GM23338 (cell line): ENCODE results near the gene PCSK5.

Experiments used
- EZH2 ChIP-seq: fragments of 200-600 bp; sonication (generic); IDR thresholded peaks from one replicate; pipeline ENCODE4 v1.8.0; 2017; ENCODE audit warnings: antibody characterized with exemption, mild to moderate bottlenecking, low read depth; ENCODE audit not compliant: unreplicated experiment
- EZH2phosphoT487 ChIP-seq: fragments of 200-600 bp; sonication (generic); IDR thresholded peaks from one replicate; pipeline ENCODE4 v1.8.1; 2018; ENCODE audit warnings: antibody characterized with exemption; ENCODE audit not compliant: unreplicated experiment
- JUNB ChIP-seq: IDR thresholded peaks from one replicate; pipeline ENCODE4 v1.6.1; 2016; ENCODE audit warnings: antibody characterized with exemption; ENCODE audit not compliant: unreplicated experiment
- POLR2AphosphoS5 ChIP-seq: IDR thresholded peaks from 2 replicates; pipeline ENCODE4 v1.6.1; 2016; ENCODE audit warnings: antibody characterized with exemption, low read depth
- STAT1 ChIP-seq: IDR thresholded peaks from one replicate; pipeline ENCODE4 v1.6.1; 2016; ENCODE audit warnings: antibody characterized with exemption; ENCODE audit not compliant: unreplicated experiment
- ZNF331 ChIP-seq: fragments of 250-450 bp; sonication (Bioruptor Pico); IDR thresholded peaks from 2 replicates; pipeline ENCODE4 v1.5.0; 2020; ENCODE audit warnings: low read depth, mild to moderate bottlenecking, moderate library complexity
- TF ChIP-seq, protein P1 (sequence below), 2 experiments: fragments of 200-600 bp in 1 of 2; sonication (generic) in 1 of 2; conservative IDR thresholded peaks; 2 replicates each; pipeline versions ENCODE4 v1.5.1 to v1.6.1; 2016 to 2017; ENCODE audit warnings: antibody characterized with exemption in 2 of 2, low read depth in 2 of 2, mild to moderate bottlenecking in 2 of 2, moderate library complexity in 1 of 2
- TF ChIP-seq, protein P2 (sequence below): IDR thresholded peaks from 2 replicates; pipeline ENCODE4 v1.6.1; 2016; ENCODE audit warnings: antibody characterized with exemption
- TF ChIP-seq, protein P3 (sequence below): IDR thresholded peaks from one replicate; pipeline ENCODE4 v1.6.1; 2018; ENCODE audit warnings: antibody characterized with exemption; ENCODE audit not compliant: unreplicated experiment

DNA sequence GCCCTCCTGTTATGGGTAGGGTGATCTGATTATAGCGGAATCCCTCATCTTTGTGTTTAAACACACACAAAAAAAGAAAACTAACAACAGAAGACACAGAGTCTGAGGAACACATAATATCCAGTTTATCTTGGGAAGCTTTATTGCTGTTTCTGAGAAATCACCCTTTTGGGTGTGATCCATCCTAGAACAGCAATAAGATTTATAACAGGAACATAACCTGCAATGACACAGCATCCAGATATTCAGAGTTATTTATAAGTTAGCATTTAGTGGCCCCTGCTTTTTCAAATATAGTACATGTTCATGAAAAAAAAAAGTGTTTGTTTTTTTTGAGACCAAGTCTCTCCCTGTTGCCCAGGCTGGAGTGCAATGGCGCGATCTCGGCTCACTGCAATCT lies 423.8 kb downstream of the PCSK5 start:
- TF ChIP-seq JUNB = no peak
- TF ChIP-seq EZH2 = no peak
- TF ChIP-seq, protein P1, sequence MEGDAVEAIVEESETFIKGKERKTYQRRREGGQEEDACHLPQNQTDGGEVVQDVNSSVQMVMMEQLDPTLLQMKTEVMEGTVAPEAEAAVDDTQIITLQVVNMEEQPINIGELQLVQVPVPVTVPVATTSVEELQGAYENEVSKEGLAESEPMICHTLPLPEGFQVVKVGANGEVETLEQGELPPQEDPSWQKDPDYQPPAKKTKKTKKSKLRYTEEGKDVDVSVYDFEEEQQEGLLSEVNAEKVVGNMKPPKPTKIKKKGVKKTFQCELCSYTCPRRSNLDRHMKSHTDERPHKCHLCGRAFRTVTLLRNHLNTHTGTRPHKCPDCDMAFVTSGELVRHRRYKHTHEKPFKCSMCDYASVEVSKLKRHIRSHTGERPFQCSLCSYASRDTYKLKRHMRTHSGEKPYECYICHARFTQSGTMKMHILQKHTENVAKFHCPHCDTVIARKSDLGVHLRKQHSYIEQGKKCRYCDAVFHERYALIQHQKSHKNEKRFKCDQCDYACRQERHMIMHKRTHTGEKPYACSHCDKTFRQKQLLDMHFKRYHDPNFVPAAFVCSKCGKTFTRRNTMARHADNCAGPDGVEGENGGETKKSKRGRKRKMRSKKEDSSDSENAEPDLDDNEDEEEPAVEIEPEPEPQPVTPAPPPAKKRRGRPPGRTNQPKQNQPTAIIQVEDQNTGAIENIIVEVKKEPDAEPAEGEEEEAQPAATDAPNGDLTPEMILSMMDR (conservative IDR thresholded peaks at IDR 0.05; ENCODE audit: low read depth in 2 of 2) = no peak
- no peak for TF ChIP-seq ZNF331 (CRISPR knock-in tag)
- TF ChIP-seq EZH2phosphoT487 = no peak
- TF ChIP-seq, protein P2, sequence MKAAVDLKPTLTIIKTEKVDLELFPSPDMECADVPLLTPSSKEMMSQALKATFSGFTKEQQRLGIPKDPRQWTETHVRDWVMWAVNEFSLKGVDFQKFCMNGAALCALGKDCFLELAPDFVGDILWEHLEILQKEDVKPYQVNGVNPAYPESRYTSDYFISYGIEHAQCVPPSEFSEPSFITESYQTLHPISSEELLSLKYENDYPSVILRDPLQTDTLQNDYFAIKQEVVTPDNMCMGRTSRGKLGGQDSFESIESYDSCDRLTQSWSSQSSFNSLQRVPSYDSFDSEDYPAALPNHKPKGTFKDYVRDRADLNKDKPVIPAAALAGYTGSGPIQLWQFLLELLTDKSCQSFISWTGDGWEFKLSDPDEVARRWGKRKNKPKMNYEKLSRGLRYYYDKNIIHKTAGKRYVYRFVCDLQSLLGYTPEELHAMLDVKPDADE = no peak
- no peak for TF ChIP-seq STAT1
- TF ChIP-seq, protein P3, sequence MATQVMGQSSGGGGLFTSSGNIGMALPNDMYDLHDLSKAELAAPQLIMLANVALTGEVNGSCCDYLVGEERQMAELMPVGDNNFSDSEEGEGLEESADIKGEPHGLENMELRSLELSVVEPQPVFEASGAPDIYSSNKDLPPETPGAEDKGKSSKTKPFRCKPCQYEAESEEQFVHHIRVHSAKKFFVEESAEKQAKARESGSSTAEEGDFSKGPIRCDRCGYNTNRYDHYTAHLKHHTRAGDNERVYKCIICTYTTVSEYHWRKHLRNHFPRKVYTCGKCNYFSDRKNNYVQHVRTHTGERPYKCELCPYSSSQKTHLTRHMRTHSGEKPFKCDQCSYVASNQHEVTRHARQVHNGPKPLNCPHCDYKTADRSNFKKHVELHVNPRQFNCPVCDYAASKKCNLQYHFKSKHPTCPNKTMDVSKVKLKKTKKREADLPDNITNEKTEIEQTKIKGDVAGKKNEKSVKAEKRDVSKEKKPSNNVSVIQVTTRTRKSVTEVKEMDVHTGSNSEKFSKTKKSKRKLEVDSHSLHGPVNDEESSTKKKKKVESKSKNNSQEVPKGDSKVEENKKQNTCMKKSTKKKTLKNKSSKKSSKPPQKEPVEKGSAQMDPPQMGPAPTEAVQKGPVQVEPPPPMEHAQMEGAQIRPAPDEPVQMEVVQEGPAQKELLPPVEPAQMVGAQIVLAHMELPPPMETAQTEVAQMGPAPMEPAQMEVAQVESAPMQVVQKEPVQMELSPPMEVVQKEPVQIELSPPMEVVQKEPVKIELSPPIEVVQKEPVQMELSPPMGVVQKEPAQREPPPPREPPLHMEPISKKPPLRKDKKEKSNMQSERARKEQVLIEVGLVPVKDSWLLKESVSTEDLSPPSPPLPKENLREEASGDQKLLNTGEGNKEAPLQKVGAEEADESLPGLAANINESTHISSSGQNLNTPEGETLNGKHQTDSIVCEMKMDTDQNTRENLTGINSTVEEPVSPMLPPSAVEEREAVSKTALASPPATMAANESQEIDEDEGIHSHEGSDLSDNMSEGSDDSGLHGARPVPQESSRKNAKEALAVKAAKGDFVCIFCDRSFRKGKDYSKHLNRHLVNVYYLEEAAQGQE = no peak
- TF ChIP-seq POLR2AphosphoS5 = no peak
